Anterior cingulate cortex (tissue), 58 donors: ENCODE measurements around the gene SMIM10L2A.
"Not testable (repeated sequence)": the region's sequence is repeated elsewhere in the genome, so short reads cannot be mapped to it uniquely, and the experiment has no call there.

Source experiments
- DNase-seq, 58 donors: peaks; one replicate each; lab custom pipeline; 2025; lab: John Stamatoyannopoulos, UW

Gene SMIM10L2A

GRCh38 chrX:135421932-135422809, at the start of gene SMIM10L2A:
SMIM10L2A (plus strand) TSS chrX:135421944; CDS start chrX:135422132, 188 bp downstream.
- DNase-seq, result no peak

- no peak for DNase-seq
These were observed 48.4 kb upstream of the SMIM10L2A start for GRCh38 chrX:135373357-135373756.

- DNase-seq, result no peak
These were observed 39.5 kb upstream of the SMIM10L2A start for GRCh38 chrX:135382260-135382659.

- no peak for DNase-seq
These were observed 38.5 kb upstream of the SMIM10L2A start for GRCh38 chrX:135383249-135383648.

- no peak for DNase-seq
These were observed 37.4 kb upstream of the SMIM10L2A start for GRCh38 chrX:135384161-135384836.

- DNase-seq, result no peak
These were observed 32.9 kb upstream of the SMIM10L2A start for GRCh38 chrX:135388841-135389240.

- no peak for DNase-seq
These were observed 32.5 kb upstream of the SMIM10L2A start for GRCh38 chrX:135389243-135389642.

- DNase-seq, result no peak
These were observed 32.0 kb upstream of the SMIM10L2A start for GRCh38 chrX:135389717-135390116.

- no peak for DNase-seq
These were observed 30.0 kb upstream of the SMIM10L2A start for GRCh38 chrX:135391734-135392133.

GRCh38 chrX:135393051-135393450, 28.7 kb upstream of the SMIM10L2A start:
- DNase-seq, result no peak

- no peak for DNase-seq
These were observed 26.7 kb upstream of the SMIM10L2A start for GRCh38 chrX:135395064-135395463.

GRCh38 chrX:135396109-135396508, 25.6 kb upstream of the SMIM10L2A start:
- no peak for DNase-seq

- no peak for DNase-seq
These were observed 25.2 kb upstream of the SMIM10L2A start for GRCh38 chrX:135396566-135396965.

GRCh38 chrX:135397652-135398051, 24.1 kb upstream of the SMIM10L2A start:
- DNase-seq, result no peak

- no peak for DNase-seq
These were observed 18.4 kb upstream of the SMIM10L2A start for GRCh38 chrX:135403374-135403773.

GRCh38 chrX:135406428-135406827, 15.3 kb upstream of the SMIM10L2A start:
- DNase-seq, result not testable (repeated sequence)

GRCh38 chrX:135408794-135409193, 12.9 kb upstream of the SMIM10L2A start:
- no peak for DNase-seq

GRCh38 chrX:135410861-135411627, 10.7 kb upstream of the SMIM10L2A start:
- DNase-seq, result no peak

- no peak for DNase-seq
These were observed 9.9 kb upstream of the SMIM10L2A start for GRCh38 chrX:135411893-135412292.

- no peak for DNase-seq
These were observed 5.2 kb upstream of the SMIM10L2A start for GRCh38 chrX:135416546-135416945.

GRCh38 chrX:135420831-135421230, 913 bp upstream of the SMIM10L2A start:
- DNase-seq, result no peak
